GM06990 (cell line): ENCODE measurements around the gene EPAS1.

Source experiments
- DNase-seq: peaks from one replicate; pipeline ENCODE4 v3.0.0-alpha.2; 2011; ENCODE audit not compliant: insufficient read length; ENCODE audit errors: extremely low read depth
- H3K27me3 ChIP-seq: replicated peaks from 2 replicates; pipeline ENCODE4 v1.6.0; 2011; ENCODE audit warnings: low read length; ENCODE audit not compliant: control insufficient read depth, insufficient read depth
- H3K36me3 ChIP-seq: 2 replicates; pipeline ENCODE4 v1.5.1; 2011; ENCODE audit warnings: low read length; ENCODE audit not compliant: control insufficient read depth, insufficient read depth
- H3K4me3 ChIP-seq: replicated peaks from 2 replicates; pipeline ENCODE4 v1.5.1; 2011; ENCODE audit warnings: low read depth, mild to moderate bottlenecking, control low read depth, low read length
- TF ChIP-seq, protein P1 (sequence below): IDR thresholded peaks from 2 replicates; pipeline ENCODE4 v1.5.1; 2011; ENCODE audit warnings: low read length, control low read depth, mild to moderate bottlenecking, inconsistent platforms; ENCODE audit not compliant: insufficient read depth, poor library complexity, severe bottlenecking

Gene EPAS1

DNA sequence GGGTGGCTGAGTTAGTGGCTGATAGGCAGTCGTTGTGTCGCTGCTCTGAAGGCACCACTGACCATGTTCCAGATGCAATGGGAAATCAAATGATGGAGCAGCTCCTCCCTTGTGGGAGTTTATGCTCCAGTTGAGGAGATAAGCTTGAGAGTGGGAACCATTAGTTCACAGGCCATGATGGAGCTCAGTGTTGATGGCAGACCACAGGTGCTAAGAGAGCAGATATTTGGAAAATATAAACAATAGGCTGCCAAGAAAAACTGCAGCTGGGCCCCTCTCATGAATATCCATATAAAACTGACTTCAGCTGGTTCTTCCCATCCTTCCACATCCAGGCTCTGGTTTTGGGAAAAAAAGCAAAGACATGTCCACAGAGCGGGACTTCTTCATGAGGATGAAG lies 63.1 kb downstream of the EPAS1 start:
- DNase-seq = no peak
- Histone ChIP-seq H3K27me3 (no peaks in the 10 kb centered on the region), H3K4me3 (no peak overlapping the region), H3K36me3 (no peaks in the 10 kb centered on the region)
- TF ChIP-seq, protein P1, sequence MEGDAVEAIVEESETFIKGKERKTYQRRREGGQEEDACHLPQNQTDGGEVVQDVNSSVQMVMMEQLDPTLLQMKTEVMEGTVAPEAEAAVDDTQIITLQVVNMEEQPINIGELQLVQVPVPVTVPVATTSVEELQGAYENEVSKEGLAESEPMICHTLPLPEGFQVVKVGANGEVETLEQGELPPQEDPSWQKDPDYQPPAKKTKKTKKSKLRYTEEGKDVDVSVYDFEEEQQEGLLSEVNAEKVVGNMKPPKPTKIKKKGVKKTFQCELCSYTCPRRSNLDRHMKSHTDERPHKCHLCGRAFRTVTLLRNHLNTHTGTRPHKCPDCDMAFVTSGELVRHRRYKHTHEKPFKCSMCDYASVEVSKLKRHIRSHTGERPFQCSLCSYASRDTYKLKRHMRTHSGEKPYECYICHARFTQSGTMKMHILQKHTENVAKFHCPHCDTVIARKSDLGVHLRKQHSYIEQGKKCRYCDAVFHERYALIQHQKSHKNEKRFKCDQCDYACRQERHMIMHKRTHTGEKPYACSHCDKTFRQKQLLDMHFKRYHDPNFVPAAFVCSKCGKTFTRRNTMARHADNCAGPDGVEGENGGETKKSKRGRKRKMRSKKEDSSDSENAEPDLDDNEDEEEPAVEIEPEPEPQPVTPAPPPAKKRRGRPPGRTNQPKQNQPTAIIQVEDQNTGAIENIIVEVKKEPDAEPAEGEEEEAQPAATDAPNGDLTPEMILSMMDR = no peak

DNA sequence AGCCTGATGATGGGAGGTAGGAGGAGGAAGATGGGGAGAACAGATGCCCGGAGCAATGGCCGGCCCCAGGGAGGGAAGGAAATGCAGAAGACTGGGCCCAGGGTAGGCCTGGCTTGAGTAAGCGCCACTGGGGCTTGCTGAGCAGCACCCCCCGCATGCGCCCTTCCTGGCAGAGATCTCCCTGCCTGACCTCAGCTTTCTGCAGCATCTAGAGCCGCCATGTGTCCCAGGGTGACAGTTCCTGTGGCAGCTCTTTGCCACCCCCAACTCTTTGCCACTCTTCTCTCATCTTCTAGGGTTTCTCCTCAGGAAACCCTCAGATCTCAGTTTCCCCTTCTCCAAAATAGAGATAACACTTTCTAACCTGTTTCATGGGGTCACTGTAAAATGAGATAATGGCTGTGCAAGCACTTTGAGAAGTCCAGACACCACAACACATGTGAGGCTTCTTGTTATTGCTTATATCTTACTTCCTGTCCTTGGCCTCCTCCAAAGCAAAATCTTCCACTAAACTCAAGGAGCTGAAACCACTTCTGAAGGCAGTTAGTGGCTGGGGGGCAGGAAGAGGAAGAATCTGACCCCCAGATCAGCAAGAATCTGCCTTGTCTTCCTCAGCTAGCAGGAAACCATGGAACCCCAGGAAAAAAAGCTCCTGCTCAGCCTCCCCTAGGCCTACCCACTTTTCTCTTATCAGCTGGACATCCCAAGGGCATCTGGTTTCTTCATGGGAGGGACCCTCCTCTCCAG lies 64.9 kb downstream of the EPAS1 start:
- no peak overlapping the region for H3K4me3 ChIP-seq
- no peaks in the 10 kb centered on the region for H3K27me3 ChIP-seq
- TF ChIP-seq, protein P1 = no peak
- H3K36me3 ChIP-seq = no peaks in the 10 kb centered on the region
- DNase-seq = no peak

DNA sequence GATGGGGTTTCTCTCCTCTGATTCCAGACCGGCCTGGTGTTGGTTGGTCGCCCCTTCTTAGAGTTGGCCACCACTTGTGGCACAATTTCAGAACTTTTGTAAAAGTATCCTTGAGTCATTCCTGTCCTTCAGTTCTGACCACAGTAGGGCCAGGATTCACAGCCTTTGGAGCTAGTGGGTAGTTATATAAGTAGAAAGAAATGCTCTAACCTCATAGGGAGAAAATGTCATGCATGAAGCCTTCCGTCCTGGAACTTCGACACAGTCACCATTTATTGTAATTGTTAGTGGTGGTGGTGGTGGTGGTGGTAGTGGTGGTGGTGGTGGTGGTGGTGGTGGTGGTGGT lies 65.4 kb downstream of the EPAS1 start:
- no peak overlapping the region for H3K4me3 ChIP-seq
- H3K27me3 ChIP-seq = no peaks in the 10 kb centered on the region
- TF ChIP-seq, protein P1 = no peak
- DNase-seq = no peak
- H3K36me3 ChIP-seq = no peaks in the 10 kb centered on the region

DNA sequence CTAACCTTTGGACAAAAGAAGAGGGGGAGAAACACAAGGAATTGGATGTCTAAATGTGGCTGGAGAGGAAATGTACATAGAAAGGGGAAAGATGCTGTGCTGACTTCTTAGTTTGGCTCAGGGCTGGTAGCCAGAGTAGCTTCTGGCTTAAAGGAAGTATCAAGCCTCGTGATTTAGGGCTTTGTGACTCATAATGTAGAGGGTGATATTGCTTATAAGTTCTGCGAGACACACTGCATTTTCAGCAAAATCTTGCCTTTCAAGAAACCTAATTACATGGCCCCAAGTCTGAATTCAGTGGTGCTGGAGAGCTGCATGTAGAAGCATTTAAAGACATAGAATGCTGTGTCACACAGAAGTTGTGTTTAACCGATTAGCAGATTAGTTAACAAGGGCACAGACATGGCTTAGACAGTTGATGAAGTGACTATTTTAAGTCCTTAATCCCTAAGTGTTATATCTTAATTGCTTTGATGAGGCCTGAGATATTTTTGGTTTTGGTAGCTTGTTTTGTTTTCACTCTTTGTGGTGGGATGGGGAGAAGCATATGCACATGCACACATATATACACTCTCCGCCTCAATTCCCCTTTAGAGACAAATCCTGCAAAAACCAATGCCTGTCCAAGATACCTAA lies 66.4 kb downstream of the EPAS1 start:
- H3K36me3 ChIP-seq = no peaks in the 10 kb centered on the region
- H3K4me3 ChIP-seq = no peak overlapping the region
- no peak for DNase-seq
- TF ChIP-seq, protein P1 = no peak
- H3K27me3 ChIP-seq = no peaks in the 10 kb centered on the region

DNA sequence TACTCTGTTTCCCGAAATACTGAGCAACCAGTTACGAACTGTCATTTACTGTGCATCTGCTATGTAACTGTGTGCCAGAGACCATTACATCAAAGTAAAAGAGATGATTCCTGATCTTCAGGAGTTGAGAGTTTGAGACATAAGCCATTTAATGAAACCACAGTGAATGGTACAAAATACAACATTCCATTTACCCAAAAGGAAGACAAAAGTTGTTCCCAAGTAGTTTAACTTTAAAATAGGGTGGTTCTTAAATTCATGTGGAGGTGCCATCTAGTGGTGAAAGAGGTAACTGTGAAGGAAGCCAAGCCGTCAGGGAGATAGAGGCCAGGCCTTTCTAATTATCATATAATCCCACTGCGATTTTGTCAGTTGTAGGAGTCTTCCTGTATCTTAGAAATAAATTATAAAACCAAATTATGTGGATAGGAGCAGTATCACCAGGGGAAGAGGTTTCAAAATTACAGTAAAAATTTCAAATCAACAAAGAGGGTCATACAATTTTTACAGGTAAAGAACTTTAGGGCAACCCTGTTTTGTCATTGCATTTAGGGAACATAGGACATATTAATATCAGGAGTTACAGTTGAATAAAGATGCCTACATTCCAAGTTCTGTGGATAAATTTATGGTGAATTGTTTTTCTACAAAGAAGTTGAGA lies 67.7 kb downstream of the EPAS1 start:
- TF ChIP-seq, protein P1 = peak; percentile 80
- no peaks in the 10 kb centered on the region for H3K36me3 ChIP-seq
- DNase-seq = no peak
- H3K4me3 ChIP-seq = no peak overlapping the region
- H3K27me3 ChIP-seq = no peaks in the 10 kb centered on the region
